SK-MEL-5 (cell line): ENCODE measurements around the gene HSPG2. TPM values are rescaled to one million over a fixed set of nuclear protein-coding genes. Genes with fewer than 3 reads are reported as not detected.
"Not testable (repeated sequence)": the region's sequence is repeated elsewhere in the genome, so short reads cannot be mapped to it uniquely, and the experiment has no call there.

Source experiments
- DNase-seq: peaks from one replicate; pipeline ENCODE4 v3.0.0-alpha.2; 2016; ENCODE audit warnings: low read depth, low spot score
- in situ Hi-C: cut with HindIII; loops from 2 replicates; pipeline ENCODE4 v1.10.0; 2016; ENCODE audit warnings: low sequenced_read_pairs, high pct_unique_total_duplicates, low pct_unique_long_range_greater_than_20kb
- total RNA-seq: library from RNA; depleted of rRNA; stranded (reverse); fragments of >200 nt; shearing (Covaris generic); gene quantifications from 2 replicates; pipeline ENCODE4 v1.2.3, GENCODE V29; 2014

HSPG2 gene
- total RNA-seq, 1 experiment from 2014 or later: 7.2 TPM

DNA sequence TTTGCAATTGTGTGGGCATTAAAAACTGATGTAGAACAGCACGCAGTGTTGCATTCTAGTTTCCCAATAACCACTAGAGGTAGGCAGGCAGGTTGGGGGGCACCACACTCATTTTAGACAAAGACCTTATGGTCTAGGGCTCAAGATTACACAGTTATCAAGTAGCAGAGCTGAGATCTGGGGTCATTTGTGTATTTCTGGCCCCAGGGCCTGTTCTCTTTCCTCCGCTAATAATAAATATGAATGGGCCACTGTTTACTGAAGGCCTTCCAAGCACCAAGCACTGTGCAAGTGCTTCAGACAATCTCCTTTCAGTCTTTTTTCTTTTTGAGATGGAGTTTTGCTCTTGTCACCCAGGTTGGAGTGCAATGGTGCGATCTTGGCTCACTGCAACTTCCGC, 101.1 kb downstream of the HSPG2 start:
- in situ Hi-C loops: no loop called here
- peak; percentile 94 for DNase-seq

DNA sequence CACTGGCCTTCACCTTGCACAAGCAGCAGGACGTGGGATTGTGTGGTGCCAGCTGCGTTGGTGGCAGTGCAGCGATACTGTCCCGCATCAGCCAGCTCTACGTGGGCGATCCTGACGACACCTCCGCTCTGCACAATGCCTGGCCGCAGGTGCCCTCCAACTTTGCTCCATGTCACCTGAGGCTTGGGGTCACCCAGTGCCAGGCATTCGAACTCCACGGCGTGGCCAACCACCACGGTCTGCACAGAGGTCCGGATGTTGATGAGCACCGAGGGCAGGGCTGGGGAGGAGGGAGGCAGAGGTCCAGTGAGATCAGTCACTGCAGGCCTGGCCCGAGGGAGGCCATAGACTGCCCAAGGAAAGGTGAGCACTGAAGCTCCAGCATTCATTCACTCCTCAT, 102.4 kb downstream of the HSPG2 start:
- in situ Hi-C loops: no loop called here

DNA sequence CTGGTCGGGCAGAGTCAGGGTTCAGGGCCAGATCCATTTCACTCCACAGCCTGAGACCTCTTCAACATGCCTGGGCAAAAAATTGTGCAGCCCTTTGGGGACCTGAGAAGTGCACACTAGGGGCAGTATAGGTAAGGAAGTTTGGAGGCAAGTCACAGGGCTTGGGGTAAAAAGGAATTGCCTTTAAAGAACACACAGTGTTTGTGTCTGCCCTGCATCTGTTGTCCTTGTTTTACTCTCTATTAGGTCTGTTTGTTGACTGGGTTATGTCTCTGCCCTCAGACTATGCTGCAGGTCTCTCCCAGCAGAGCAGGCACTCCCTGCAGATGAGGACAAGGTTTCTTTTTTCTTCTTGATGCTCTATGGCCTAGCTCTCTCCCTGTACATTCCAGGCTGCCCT, 103.0 kb downstream of the HSPG2 start:
- DNase-seq: no peak
- in situ Hi-C loops: no loop called here

More for the DNA sequence above, 102.4 kb downstream of the HSPG2 start:
- DNase-seq: no peak

DNA sequence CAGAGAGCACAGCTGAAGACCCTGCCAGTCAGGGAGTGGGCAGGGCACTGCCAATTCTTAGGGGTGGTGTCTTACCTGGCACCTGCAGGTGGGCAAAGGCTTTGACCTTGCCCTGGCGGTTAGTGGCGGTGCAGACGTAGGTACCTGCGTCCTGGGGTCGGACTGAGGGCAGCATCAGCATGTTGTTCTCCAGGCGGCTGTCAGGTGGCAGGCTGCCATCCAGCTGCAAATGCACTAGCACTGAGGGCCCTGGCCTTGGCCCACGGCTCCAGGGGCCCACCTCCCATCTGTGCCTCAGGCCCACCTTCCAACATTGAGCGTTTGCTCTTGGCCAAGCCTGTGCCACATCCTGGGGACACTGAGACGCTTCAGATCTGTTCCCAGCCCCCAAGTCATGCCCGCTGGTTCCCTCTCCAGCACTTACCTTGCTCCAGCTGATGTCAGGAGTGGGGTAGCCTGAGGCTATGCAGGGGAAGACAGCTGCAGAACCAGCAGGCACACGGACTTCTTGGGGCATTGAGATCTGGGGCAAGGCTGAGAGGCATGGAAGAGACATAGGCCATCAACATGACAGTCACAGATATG, 103.6 kb downstream of the HSPG2 start:
- no peak for DNase-seq
- in situ Hi-C loops: no loop called here

DNA sequence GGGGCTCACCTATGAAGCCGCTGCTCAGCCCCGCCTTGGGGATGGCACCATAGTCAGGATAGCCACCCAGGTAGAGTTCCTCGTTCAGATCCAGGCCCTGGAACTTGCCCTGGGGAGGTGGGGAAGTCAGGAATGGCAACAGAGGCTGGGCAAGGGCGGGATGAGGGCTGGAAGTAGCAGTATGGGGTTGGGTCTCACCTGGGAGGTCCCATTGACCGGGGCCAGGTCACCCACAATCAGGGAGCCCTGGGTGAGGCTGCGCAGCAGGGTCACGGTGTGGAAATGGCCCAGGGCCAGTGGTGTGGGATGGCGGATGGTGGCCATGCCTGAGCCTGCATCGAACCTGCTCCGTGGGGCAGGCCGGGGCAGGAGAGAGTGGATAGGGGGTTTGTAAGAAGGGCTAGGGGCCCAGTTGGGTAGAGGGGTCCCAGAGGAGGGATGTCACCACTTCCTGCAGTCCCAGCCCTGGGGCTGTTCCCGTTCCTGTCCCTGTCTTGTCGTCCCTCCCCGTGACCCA, 105.6 kb downstream of the HSPG2 start:
- in situ Hi-C loops: no loop called here
- DNase-seq: no peak

DNA sequence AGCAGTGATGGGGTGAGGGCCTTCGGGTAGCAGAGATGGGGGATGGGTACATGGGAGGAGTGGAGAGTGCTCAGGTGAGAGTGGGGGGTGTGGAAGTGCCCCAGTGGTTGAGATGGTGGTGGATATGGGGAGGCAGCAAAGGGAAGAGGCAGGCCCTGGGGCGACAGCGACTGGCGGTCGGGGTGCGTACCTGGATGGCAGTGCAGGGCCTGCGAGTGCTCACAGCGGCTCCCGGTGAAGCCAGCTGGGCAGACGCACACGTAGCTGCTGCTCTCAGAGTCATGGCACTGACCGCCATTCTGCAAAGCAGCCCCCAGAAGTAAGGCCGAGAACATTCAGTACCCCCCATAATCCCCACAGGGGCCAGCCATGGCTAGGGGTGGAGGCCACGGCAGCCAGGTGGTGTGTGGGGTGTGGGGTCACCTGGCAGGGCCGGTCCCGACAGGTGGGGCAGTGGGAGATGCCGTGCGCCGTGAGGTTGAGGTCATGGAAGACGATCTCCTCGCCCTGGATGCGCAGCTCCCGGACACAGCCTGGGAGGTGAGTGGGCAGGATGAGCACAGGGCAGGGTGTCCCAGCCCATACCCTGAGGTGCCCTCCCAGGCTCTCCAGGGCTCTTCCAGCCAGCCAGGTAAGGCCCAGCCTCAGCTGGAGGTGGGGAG, 106.2 kb downstream of the HSPG2 start:
- in situ Hi-C loops: no loop called here
- no peak for DNase-seq

DNA sequence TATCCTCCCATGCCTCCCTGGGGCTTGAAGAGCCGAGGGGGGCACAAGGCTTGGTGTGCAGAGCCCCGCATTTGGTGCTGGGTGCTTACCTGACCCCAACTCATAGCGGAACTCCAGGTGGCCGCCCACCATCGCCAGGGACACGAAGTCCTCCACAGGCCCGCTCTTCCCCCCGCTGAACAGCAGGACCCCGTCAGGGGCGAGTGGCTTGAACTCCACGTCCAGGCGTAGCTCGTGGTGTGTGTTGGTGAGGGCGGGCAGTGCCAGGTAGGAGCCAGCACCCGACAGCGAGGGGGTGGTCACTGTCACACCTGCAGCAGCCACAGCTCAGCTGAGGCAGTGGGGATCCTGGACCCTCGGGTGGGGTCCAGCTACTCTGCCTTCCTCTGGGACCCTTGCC, 107.8 kb downstream of the HSPG2 start:
- in situ Hi-C loops: no loop called here
- DNase-seq: no peak

DNA sequence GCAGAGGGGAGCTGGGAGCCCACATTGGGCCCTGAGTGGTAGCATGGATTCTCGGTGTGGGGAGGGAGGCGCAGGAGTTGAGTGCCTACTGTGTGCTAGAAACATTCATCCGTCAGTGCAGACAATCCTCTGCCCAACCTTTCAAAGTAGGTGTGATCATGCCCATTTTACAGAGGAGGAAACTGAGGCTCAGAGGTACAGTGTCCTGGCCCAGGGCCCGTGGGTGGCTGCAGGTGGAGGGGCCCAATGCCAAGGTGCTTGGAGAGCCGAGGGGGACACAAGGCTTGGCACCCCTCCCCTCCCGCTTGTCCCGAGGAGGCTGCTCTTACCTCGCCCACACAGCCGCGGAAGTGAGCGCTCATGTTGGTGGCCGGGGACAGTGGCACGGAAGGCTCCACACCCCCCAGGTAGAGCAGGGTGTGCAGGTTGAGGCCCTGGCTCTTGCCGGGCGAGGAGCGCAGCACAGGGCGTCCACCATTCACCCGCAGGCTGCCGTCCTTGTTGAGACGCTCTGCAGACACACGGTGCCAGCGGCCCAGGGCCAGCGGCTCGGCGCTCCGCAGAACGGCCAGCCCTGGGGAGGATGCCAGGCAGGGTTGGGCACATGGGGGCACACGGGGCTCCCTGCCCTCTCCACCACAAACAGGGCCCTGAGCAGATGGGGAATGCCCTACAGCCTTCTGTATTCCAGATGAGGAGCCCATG, 108.5 kb downstream of the HSPG2 start:
- in situ Hi-C loops: no loop called here
- no peak for DNase-seq

DNA sequence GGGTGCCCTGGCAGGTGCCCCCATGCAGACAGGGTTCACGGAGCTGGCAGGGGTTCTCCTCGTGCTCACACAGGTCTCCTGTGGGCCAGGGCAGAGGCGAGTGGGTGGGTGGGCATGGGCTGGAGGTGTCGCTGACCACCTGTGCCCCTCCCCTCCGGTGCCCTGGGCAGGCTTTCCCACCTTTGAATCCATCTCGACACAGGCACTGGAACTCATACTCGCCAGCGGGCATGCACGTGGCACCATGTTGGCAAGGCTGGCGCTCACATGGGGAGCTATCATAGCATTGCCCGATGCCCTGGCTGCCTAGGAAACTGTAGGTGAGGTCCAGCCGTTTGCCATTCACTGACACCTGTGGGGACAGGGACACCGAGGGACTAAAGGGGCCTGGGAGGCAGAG, 109.0 kb downstream of the HSPG2 start:
- in situ Hi-C loops: no loop called here
- DNase-seq: no peak

DNA sequence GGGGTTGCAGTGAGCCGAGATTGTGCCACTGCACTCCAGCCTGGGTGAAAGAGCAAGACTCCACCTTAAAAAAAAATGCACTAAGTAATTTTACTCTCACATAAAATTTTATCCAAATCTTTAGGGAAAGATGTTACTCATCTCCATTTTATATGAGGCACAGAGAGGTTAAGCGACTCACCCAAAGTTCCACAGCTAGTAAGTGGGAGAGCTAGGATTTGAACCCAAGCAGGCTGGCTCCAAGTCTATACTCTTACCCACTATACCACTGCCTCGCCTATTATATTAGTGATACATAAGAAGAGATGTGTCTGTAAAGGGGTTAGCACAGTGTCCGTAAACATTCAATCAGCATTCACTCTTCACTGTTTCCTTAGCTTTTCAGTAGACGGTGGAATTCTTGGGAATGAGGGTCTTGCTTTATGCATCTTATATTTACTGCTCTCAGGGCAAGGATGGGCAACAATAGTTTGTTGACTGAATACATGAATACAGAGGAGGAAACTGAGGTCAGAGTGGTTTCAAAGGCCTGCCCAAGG, 109.9 kb downstream of the HSPG2 start:
- in situ Hi-C loops: no loop called here

DNA sequence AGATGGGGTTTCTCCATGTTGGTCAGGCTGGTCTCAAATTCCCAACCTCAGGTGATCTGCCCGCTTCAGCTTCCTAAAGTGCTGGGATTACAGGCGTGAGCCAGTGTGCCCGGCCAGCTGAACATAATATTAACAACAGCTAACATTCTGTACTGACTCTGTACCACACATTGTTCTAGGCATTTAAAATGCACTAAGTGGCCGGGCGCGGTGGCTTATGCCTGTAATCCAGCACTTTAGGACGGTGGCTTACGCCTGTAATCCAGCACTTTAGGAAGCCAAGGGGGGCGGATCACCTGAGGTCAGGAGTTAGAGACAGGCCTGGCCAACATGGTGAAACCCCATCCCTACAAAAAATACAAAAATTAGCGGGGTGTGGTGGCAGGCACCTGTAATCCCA, 110.4 kb downstream of the HSPG2 start:
- DNase-seq, in situ Hi-C loops: not testable (repeated sequence)

More for the DNA sequence above, 109.9 kb downstream of the HSPG2 start:
- DNase-seq: no peak

DNA sequence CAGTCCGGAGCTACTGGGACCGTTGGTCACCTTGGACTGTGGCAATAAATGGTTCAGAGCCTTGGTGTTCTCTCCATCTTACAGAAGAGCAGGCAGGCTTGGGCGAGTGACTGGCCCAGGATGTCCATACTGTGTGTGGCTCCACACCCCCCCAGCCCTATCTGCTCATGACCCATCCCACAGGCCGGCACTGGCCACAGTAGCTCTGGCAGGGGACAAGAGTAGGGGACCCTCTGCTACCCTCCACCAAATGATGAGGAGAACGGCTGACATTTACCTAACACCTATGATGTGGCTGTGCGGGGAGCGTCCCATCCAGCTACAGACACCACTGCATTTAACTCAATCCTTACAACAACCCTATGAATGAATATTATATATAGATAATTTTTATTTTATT, 111.7 kb downstream of the HSPG2 start:
- in situ Hi-C loops: no loop called here
- no peak for DNase-seq

DNA sequence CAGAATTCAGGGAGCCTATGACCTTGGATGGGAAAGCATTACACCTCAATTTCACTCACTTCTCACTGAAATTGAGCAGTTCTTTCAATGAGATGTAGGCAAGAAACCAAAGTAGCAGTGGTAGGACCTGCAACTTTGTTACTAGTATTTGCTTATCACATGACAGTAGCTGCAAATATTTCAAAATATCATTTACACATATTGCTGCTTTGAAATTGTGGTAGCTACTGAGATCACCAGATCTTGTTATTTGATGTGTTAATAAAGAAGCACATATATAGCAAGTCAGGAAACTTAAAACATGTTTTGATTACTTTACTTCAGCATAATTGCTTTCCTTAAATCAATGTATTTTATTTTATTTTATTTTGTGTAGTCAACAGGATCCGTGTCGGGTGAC, 112.2 kb downstream of the HSPG2 start:
- no peak for DNase-seq
- in situ Hi-C loops: no loop called here

DNA sequence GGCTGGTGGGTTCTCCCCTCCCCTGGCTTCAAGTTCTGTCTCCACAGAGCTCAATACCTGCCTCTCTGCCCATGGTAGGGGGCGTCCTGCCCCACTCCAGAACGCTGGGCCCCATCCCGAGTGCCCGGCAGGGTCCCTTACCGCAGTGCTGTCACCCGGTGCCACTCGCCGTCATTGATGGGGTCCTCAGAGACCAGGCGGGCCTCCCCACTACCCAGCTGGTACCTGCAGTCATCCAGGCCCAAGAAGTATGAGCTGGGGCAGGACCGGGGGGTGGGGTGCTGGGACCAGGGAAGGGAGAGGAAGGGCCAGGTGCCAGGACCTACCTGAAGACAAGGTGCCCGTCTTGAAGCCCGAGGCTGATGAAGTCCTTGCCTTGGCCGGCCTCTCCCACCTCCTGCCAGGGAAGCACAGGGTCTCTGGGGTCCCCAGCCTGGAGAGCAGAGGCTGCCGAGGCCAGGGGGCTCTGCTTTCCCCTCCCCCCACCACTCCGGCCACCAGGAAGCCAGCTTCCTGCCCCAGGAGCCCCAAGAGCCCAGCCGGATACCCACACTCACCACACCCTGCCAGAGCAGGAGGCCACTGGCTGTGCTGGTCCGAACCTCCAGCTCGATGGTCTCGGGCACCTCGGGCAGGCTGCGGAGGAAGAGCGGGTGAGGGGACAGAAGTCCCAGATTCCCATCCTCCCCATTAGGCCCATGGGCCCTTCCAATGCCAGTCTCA, 113.0 kb downstream of the HSPG2 start:
- in situ Hi-C loops: no loop called here

DNA sequence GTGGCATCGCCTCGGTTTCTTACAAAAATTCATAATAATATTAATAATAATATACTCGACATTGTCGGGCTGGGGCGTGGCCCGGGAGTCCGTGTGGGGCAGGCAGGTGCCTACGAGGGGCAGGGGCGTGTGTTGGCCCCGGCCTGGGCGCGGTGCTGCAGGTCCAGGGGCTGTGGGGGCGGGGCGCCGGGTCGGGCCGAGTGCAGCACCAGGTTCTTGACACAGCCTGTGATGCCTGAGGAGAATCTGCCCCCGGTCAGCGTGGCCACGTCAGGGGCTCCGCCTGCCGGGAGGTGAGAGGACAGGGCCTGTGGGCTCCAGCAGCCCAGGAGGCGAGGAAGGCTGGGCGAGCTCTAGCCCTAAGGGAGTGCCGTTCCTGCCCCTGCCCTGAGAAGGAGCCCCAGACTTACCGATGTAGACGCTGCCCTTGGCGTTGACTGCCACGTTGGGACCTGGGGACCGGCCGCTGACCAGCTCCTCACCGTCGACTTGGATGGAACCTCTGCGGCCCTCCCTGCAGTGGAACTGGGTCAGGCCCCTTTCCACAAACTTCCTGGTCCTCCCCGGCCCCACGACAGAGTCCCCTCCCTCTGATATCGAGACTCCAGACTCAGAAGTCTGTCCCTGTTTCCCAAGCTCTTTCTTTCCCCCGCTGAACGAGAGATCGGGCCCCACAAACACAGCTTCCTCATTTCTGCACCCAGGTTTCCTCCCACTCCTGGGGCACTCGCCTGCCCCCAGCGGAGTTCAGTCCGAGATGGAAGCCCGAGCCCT, 113.7 kb downstream of the HSPG2 start:
- in situ Hi-C loops: no loop called here
- no peak for DNase-seq

More for the DNA sequence above, 113.0 kb downstream of the HSPG2 start:
- no peak for DNase-seq

DNA sequence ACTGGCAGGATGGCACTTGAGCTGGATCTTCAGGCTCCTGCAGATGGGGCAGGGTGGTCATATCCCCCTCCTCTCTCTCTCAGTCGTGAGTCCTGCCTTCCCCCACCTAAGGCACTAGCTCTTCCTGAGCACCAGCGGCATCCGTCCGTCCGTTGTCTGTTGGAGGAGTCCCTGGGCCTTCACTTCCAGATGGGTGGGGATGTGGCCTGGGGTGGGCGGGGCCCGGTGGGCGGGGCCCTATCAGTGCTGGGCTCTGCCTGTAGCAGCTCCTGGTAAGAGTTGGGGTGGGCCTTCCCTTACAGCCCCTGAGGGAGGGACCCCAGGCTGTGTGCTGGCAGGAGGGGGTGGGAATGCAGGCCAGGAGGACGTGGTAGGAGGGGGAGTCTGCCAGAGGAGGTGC, 114.8 kb downstream of the HSPG2 start:
- in situ Hi-C loops: no loop called here

DNA sequence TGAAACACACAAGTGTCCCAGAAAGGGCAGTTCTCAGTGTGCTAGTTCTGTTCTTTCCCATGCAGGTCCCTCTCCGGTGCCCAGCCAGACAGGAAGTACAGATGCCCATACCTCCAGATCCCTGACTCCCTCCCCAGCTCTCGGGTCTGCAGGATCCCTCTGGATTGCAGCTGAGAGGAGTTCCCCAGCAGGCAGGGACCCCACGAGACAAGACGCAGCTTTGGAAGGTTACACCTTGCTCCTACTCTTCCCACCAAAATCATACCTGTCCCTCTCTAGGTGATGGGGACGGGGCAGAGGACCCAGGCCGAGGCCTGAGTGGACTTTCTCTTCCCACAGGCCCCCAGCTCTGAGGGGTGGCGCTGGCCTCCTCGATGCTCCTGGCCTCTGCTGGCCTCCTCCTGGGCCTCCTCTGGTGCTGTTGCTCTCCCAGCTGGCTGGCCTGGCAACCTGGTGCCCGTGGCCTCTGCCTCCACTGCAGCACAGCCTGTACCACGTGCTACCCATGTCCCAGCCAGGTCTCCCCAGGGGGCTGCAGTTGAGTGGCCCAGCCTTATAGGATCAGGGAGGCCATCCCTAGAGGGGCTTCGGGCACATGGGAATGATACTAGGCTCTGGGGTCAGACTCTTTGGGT, 115.6 kb downstream of the HSPG2 start:
- no peak for DNase-seq
- in situ Hi-C loops: no loop called here

More for the DNA sequence above, 114.8 kb downstream of the HSPG2 start:
- DNase-seq: peak; percentile 13
